CD4-positive, alpha-beta T cell treated with Interleukin-21 for 1 hour (primary cell): ENCODE results near the gene XCL1.
"Not testable (repeated sequence)": the region's sequence is repeated elsewhere in the genome, so short reads cannot be mapped to it uniquely, and the experiment has no call there.

ENCODE experiments used
- DNase-seq: peaks from one replicate; pipeline ENCODE4 v3.0.0-alpha.2; 2020

Gene XCL1, protein sequence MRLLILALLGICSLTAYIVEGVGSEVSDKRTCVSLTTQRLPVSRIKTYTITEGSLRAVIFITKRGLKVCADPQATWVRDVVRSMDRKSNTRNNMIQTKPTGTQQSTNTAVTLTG

GRCh38 chr1:168576245-168576688 lies at the start of gene XCL1:
TSS of gene XCL1 (plus strand) at chr1:168576605. CDS start at chr1:168576638, 33 bp downstream.
- DNase-seq = peak; percentile 30

GRCh38 chr1:168529518-168529917 lies 46.9 kb upstream of the XCL1 start:
- no peak for DNase-seq

DNA sequence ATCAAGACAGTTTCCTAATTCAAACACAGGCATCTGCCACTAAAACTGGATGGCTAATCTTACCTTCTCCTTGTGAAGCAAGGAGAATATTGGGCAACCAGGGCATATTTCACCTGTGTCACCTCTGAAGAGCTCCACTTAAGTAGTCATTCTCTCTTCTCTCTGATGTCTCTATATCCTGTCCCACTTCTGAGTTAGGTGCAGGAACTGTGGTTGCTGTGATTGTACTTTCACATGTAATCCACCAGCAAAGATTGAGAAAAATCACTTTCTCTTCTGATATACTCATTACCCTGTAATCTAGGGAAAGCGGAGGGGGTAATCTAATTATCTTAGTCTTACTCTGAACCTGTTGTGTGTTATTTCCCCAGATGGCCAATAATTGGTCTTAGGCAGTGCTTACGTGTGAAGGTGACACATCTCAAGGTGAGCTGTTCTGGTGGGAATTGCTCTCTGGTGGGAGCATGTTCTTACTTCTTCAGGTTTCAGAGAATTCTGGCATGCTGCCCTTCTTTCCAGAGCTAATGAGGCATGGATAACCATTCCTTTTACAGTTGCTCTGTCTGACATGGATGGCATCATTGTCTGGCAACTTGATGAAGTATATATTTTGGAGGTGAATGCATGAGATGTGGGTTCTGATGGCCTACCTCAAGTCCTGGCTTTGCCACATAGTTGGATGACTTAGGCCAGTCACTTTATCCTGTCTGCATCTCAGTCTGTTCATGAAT lies 44.6 kb upstream of the XCL1 start:
- DNase-seq = peak; percentile 51

DNA sequence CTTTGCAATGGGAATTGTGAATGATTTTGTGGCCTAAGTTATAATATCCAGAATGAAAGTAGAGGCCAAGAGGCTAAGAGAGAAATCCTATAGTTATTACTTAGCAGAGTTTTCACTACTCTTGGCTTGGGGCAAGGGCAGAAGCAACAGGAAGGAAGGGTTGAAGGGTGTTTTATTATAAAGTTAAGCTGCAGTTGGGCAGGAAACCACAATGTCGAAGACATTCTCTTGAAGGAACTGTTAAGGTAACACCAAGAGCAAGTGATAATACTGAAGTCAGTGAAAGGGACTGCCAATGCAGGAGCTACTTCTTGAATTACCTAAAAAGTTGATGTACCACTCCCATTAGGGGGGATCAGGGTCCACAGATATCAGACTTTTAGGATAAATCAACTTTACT lies 40.9 kb upstream of the XCL1 start:
- peak; percentile 65 for DNase-seq

GRCh38 chr1:168540798-168541197 lies 35.6 kb upstream of the XCL1 start:
- DNase-seq = not testable (repeated sequence)

GRCh38 chr1:168542978-168543377 lies 33.4 kb upstream of the XCL1 start:
- DNase-seq = not testable (repeated sequence)

- DNase-seq = not testable (repeated sequence)
Measured at GRCh38 chr1:168543840-168544498, 32.4 kb upstream of the XCL1 start, which contains the start of gene XCL2. TSS of gene XCL2 (minus strand) at chr1:168543997. CDS start at chr1:168543964, 33 bp downstream.

DNA sequence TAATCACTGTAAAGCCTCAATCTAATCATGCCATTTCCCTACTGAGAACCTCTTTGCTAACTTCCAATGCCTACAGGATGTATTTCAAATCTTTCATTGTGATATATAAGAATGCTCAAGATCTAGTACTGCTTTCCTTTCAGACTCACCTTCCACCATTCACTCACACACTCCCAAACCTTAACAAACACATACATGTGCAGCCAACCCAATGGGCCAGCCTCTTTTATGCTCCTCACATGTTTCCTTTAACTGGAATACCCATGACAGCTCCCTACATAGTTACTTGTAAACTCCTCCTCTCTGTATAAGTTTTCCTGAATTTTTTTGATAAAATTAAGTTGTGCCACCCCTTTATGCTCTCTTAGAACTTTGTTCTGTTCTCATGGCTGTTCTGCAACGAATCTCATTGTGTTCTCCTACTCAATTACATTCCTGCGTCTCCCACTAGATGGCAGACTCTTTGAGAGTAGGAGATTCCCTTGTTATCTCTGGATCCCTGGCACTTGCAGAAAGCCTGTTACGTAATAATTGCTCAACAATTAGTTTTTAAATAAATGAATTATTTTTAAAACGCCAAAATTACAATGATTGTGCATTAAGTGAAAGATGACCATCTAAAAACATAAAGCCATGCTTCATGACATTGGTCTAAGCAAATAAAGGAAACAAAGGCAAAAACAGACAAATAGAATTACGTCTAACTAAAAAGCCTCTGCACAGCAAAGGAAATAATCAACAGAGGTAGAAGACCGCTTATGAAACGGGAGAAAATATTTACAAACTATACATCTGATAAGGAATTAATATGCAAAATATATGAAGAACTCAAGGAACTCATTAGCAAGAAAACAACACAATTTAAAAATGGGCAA lies 30.5 kb upstream of the XCL1 start:
- DNase-seq = not testable (repeated sequence)

DNA sequence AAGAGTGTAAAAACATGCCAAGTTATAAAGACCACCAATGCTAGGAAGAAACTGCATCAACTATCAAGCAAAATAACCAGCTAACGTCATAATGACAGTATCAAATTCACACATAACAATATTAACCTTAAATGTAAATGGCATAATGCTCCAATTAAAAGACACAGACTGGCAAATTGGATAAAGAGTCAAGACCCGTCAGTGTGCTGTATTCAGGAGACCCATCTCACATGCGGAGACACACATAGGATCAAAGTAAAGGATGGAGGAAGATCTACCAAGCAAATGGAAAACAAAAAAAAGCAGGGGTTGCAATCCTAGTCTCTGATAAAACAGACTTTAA lies 29.9 kb upstream of the XCL1 start:
- DNase-seq = not testable (repeated sequence)

DNA sequence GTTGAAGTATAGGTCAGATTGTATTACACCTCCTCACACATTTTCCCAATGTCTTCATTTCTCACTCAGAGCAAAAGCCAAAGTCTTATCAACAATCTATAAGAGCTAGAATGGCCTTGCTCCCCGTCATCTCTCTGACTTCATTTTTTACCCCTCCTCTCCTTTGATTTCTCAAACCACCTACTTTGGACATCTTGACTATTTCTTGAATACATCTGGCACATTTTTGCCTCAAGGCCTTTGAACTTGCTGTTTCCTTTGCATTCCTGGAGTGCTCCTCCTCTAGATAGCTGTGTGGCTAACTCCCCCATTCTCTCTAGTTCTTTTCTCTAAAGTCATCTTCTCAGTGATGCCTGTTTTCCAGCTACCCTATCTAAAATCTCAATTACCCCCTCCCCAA lies 25.4 kb upstream of the XCL1 start:
- DNase-seq = no peak

DNA sequence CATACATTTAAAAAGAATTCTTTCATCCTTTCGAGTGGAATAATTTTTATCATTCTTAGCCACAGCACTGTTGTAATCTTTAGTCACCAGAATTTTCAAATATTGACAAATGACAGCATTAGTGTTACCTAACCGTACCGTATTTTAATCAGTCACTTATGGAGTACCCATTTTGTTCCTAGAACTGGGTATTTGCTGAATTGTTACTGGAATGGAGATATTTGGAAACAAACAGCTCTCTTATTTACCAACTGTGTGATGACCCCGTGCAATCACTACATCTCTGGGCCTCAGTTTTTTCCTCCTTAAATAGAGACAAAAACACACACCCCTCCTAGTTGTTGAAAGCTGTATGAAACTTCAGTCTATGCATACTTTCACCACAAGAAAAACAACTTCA lies 24.7 kb upstream of the XCL1 start:
- DNase-seq = no peak

- no peak for DNase-seq
Measured at GRCh38 chr1:168552961-168553360, 23.4 kb upstream of the XCL1 start.

DNA sequence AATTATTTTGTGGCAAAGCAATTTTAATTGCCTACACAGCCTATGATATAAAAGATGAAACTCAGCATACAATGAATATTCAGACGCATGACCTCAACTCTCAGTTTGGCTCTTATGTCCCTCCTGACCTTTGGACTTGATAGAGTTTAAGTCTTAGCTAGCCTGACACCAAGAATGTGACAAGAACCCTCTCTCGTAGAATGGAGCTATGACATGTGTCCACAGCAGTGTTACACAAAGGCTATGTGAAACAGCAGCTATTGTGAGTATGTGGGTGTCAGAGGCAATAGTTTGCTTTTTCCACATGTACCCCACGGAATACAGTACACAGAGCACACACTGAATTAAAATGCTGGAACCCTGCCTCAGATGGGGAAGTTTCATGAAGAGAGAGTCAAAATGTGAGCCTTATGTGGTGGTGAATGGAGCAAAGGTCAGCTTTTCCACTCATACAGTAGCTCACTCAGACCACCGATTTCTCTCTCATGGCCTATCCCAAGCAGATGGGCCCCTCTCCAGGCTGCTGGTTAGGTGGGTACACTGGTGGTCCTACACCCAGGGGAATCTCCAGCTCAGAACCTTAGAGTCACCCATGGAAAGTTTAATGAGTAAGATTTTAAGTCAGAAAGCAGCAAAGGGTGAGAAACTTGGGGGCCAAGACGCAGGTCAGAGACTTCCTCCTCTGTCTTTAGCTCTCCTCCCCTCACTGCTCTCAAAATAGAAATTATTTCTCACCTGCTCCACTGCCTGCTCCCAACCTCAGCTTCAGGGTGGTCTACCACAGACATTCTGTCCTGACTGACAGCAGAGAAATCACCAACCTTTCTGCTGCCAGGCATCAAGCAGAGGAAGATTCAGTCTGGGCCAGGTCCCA lies 22.5 kb upstream of the XCL1 start:
- no peak for DNase-seq

DNA sequence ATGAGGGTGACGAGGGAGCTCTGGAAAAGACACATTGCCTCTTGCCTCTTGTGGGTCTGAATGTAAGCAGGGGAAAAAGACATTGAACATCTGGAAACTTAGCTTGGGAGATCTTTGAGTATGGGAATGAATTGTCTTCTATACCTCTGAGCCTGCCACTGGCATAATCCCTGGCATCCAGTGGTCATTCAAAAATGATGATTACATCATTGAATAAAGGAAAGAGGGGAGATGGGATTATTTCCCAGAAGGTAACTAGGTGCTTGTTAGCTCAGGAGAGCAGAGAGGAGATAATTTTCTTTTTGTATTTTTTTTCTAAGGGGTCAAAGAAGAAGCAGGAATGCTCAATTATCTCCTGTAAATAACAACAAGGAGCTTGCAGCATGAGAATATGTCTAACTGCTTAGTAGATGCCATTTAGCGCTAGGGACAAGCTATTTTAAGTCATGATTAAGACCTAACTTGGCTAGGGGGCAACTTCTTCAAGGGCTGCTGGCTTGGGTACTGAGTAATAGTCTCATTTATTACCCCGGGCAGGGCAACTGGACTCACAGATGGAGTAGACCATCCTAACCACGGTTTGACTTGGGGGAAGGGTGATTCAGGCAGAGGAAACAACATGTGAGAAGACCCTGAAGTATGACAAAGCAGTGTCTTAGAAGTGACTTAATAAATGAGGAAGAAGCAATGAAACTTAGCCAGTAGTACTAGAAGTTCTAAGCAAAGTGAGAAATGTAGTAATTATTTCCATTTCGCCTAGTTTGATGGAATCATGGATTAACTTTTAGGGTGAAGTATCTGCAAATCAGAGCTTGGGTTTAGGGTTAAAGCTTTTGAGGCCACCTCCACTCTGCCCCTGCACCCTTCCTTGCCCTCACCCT lies 21.6 kb upstream of the XCL1 start:
- no peak for DNase-seq

DNA sequence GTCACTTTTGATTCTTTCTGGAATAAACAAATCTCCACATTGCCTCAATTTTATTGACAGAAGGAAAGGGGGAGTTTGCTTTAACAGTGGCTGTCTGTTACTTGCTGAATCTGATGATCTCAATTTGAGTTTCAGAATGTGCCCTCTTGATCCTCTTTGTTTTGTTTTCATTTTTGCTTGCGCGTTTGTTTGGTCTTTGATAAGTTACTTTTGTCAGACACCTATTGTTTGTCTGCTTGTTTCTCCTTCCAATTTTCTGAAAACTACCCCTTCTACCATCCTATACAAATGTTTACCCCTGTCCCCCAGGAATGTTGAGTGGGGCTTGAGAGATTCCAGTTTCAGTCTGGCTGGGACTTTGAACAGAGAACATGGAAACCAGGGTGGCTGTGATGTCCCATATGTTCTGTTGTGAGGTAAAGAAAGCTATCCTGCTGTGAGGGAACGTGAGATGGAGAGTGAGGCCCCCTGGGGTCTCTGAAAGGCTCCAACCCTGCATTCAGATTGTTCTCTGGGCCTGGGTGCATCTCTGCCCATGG lies 20.8 kb upstream of the XCL1 start:
- no peak for DNase-seq

- no peak for DNase-seq
Measured at GRCh38 chr1:168556647-168557046, 19.8 kb upstream of the XCL1 start.

- DNase-seq = no peak
Measured at GRCh38 chr1:168560370-168560769, 16.0 kb upstream of the XCL1 start.

GRCh38 chr1:168561989-168562388 lies 14.4 kb upstream of the XCL1 start:
- no peak for DNase-seq

DNA sequence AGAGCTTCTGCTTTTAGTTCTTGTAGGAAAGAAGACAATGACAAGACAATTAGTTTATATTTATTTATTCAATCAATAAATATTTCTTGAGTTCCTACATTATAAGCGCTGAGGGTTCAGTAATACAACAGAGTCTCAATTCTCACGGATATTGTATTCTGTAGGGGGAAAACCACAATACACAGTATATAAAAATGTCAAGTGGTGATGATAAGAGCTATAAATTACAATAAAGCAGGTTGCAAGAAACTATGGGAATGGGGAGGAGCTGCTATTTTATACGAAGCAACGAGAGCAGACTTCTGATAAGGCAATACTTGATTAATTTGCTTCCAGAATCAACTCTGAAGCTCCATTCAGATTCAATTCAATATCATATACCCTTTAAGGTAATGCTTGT lies 10.6 kb upstream of the XCL1 start:
- DNase-seq = no peak

GRCh38 chr1:168567007-168567406 lies 9.4 kb upstream of the XCL1 start:
- no peak for DNase-seq

DNA sequence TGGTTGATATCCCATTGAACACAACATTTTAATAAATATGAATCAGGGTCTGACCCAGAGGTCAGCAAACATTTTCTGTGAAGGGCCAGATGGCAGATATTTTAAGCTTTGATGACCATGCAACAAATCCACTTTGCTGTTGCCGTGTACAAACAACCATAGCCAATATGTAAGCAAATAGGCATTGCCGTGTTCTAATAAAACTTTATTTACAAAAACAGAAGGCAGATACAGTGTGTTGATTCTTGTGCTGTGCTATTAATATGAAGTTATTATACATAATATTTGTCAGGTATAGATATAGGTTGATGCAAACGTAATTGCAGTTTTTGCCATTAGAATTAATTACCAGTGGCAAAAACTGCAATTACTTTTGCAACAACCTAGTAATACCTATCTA lies 8.8 kb upstream of the XCL1 start:
- DNase-seq = no peak
